Esophagus squamous epithelium (tissue), 5 donors: Measurements from ENCODE around the gene MORN1. TPM values are rescaled to one million over a fixed set of nuclear protein-coding genes. Genes with fewer than 3 reads are reported as not detected.

ENCODE experiments used
- DNase-seq: peaks from one replicate; lab custom pipeline; 2025; lab: John Stamatoyannopoulos, UW
- H3K27ac ChIP-seq, 4 donors: fragments of 200-600 bp; sonication (generic); one replicate each; pipeline ENCODE4 v1.5.1; 2016 to 2019; ENCODE audit warnings: mild to moderate bottlenecking in 1 of 4
- H3K27me3 ChIP-seq, 4 donors: fragments of 200-600 bp; sonication (generic); 1 replicate in 3 of 4; 2 replicates in 1 of 4; pipeline versions ENCODE4 v1.5.1 to v1.6.0; 2017 to 2021; ENCODE audit warnings: antibody characterized with exemption in 1 of 4
- H3K36me3 ChIP-seq, 3 donors: fragments of 200-600 bp; sonication (generic); one replicate each; pipeline ENCODE4 v1.5.1; 2016 to 2019
- H3K4me1 ChIP-seq, 3 donors: fragments of 200-600 bp; sonication (generic); one replicate each; pipeline ENCODE4 v1.5.1; 2017 to 2019
- H3K4me3 ChIP-seq, 4 donors: fragments of 200-600 bp; sonication (generic); 1 replicate in 3 of 4; 2 replicates in 1 of 4; pipeline ENCODE4 v1.5.1; 2016 to 2019; ENCODE audit warnings: mild to moderate bottlenecking in 2 of 4, moderate library complexity in 1 of 4
- H3K9me3 ChIP-seq, 3 donors: fragments of 200-600 bp; sonication (generic); one replicate each; pipeline ENCODE4 v1.5.1; 2016 to 2019
- CTCF ChIP-seq, 6 experiments: fragments of 450-650 bp in 4 of 6; fragments of 200-600 bp in 2 of 6; sonication (generic) in 2 of 6; IDR thresholded peaks; one replicate each; pipeline ENCODE4 v1.5.1; 2016 to 2019; ENCODE audit warnings: antibody characterized with exemption in 6 of 6, mild to moderate bottlenecking in 4 of 6, moderate library complexity in 4 of 6
- POLR2A ChIP-seq, 4 donors: fragments of 450-650 bp; IDR thresholded peaks; one replicate each; pipeline ENCODE4 v1.6.1; 2017; ENCODE audit warnings: antibody characterized with exemption in 4 of 4, mild to moderate bottlenecking in 4 of 4, moderate library complexity in 3 of 4
- WGBS, 2 donors: methylation state at CpG; one replicate each; pipeline ENCODE4 v1.1.5; 2018; 5-methylcytosine and 5-hydroxymethylcytosine counted together
- intact Hi-C: fragments of 100-400 bp; cut with DNase I; formaldehyde crosslinking; loops from one replicate; pipeline ENCODE4 v1.15.0; 2022
- total RNA-seq, 4 donors: library from RNA; depleted of rRNA; stranded (reverse); fragments of >200 nt; gene quantifications; one replicate each; pipeline ENCODE4 v1.1.0, GENCODE V29; 2016
- donor health status: DM: yes; HTN: yes; CAD: no.

Gene MORN1
- total RNA-seq, 4 donors from 2014 or later = 6.7 to 10.8 (median 7.0) TPM

- Histone ChIP-seq H3K36me3 (no peaks in the 10 kb centered on the region), H3K4me3 (peak overlapping the region in 3 of 4 donors; percentile 7 to 39 (median 23)), H3K4me1 (peaks cover 21 to 68% (median 28%) of the 10 kb centered on the region in 3 donors), H3K9me3 (no peaks in the 10 kb centered on the region), H3K27me3 (peaks cover 0 to 70% (median 0%) of the 10 kb centered on the region in 4 donors), H3K27ac (peak overlapping the region; percentile 34 to 77 (median 71))
- intact Hi-C loops = no loop called here
- WGBS, 2 donors = 3% methylated on average over 18 of the region's 30 CpGs; no CpG with 5 or more reads in 1 of the 2 donors
- no peak for TF ChIP-seq CTCF (IDR thresholded peaks at IDR 0.05)
- no peak for TF ChIP-seq POLR2A (IDR thresholded peaks at IDR 0.05)
- DNase-seq = no peak
These were observed 69.2 kb downstream of the MORN1 start for GRCh38 chr1:2322065-2322571.

GRCh38 chr1:2320760-2321667, 70.3 kb downstream of the MORN1 start:
- H3K36me3 ChIP-seq = no peaks in the 10 kb centered on the region
- H3K27me3 ChIP-seq = peaks cover 0 to 62% (median 0%) of the 10 kb centered on the region in 4 donors
- intact Hi-C loops = no loop called here
- peak overlapping the region in 3 of 4 donors; percentile 68 to 77 (median 74) for H3K27ac ChIP-seq
- WGBS, 2 donors = 68 to 100% methylated on average over 2 to 7 of the region's 41 CpGs
- peaks cover 21 to 71% (median 32%) of the 10 kb centered on the region in 3 donors for H3K4me1 ChIP-seq
- H3K4me3 ChIP-seq = no peak overlapping the region
- no peaks in the 10 kb centered on the region for H3K9me3 ChIP-seq
- DNase-seq = no peak
- no peak for TF ChIP-seq CTCF (IDR thresholded peaks at IDR 0.05)
- TF ChIP-seq POLR2A (IDR thresholded peaks at IDR 0.05) = no peak

GRCh38 chr1:2320006-2320405, 71.3 kb downstream of the MORN1 start:
- Histone ChIP-seq H3K4me3 (no peak overlapping the region), H3K4me1 (peaks cover 29 to 77% (median 35%) of the 10 kb centered on the region in 3 donors), H3K36me3 (no peaks in the 10 kb centered on the region), H3K27me3 (peaks cover 0 to 52% (median 0%) of the 10 kb centered on the region in 4 donors), H3K27ac (peak overlapping the region in 2 of 4 donors; percentile 57 to 62), H3K9me3 (no peaks in the 10 kb centered on the region)
- DNase-seq = no peak
- intact Hi-C loops = no loop called here
- TF ChIP-seq POLR2A (IDR thresholded peaks at IDR 0.05) (no peak), CTCF (IDR thresholded peaks at IDR 0.05) (no peak)
- 75% methylated on average over 2 of the region's 15 CpGs; no CpG with 5 or more reads in 1 of the 2 donors for WGBS, 2 donors

- Histone ChIP-seq H3K4me3 (no peak overlapping the region), H3K9me3 (no peaks in the 10 kb centered on the region), H3K27me3 (peaks cover 0 to 50% (median 0%) of the 10 kb centered on the region in 4 donors), H3K36me3 (no peaks in the 10 kb centered on the region), H3K4me1 (peaks cover 35 to 84% (median 36%) of the 10 kb centered on the region in 3 donors), H3K27ac (peak overlapping the region; percentile 2 to 62 (median 41))
- no peak for TF ChIP-seq CTCF (IDR thresholded peaks at IDR 0.05)
- no peak for TF ChIP-seq POLR2A (IDR thresholded peaks at IDR 0.05)
- 91% methylated on average over 8 of the region's 21 CpGs; no CpG with 5 or more reads in 1 of the 2 donors for WGBS, 2 donors
- intact Hi-C loops = loop anchor here (10.0 kb wide), 1 partner anchor 124 kb away; the partner anchor contains the start of gene FAAP20
- DNase-seq = no peak
These were observed 72.1 kb downstream of the MORN1 start for GRCh38 chr1:2319291-2319690.
